GM19099 (cell line): ENCODE results near the gene SH3D19.

Experiments used
- POLR2A ChIP-seq: IDR thresholded peaks from 3 replicates; pipeline ENCODE4 v1.6.1; 2011; ENCODE audit warnings: low read depth; ENCODE audit not compliant: insufficient read length; ENCODE audit errors: extremely low read depth

SH3D19 gene

DNA sequence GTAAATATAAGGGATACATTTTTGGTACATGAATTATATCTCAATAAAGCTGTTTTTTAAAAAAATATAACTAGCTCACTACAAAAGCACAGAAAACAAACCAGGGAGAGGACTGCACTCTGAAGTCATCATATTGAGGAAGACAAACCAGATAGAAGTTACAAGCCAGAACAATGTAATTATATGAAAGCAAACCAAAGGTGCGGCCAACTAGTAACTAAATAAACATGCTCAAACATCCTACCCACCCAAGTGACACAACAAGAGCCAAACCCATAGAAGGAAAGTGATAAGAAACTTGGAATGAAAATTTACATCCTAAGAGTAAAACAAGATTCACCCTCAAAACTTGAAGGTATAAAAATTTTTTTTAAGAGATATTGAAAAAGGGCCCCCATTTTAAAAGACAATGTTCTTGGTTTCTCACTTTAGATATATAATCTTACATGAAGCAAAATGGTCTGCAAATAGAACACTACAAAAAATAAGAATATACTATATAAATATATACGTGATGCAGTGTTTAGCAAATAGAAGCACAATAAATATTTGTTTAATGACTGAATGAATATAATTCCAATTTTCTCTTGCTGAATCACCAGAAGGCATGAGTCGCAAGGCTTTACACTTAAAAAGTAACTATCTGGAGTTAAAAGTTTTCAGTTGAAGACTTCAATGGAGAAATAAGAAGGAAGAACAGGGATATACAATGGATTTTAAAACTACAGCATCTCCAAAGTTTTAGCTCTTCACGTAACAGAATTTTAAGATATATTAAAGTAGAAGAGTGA is 4.0 kb upstream of the SH3D19 start:
- TF ChIP-seq POLR2A = no peak

GRCh38 chr4:151325949-151326246 is 493 bp upstream of the SH3D19 start:
- no peak for TF ChIP-seq POLR2A

GRCh38 chr4:151324752-151325110 is 674 bp downstream of the SH3D19 start:
- no peak for TF ChIP-seq POLR2A

DNA sequence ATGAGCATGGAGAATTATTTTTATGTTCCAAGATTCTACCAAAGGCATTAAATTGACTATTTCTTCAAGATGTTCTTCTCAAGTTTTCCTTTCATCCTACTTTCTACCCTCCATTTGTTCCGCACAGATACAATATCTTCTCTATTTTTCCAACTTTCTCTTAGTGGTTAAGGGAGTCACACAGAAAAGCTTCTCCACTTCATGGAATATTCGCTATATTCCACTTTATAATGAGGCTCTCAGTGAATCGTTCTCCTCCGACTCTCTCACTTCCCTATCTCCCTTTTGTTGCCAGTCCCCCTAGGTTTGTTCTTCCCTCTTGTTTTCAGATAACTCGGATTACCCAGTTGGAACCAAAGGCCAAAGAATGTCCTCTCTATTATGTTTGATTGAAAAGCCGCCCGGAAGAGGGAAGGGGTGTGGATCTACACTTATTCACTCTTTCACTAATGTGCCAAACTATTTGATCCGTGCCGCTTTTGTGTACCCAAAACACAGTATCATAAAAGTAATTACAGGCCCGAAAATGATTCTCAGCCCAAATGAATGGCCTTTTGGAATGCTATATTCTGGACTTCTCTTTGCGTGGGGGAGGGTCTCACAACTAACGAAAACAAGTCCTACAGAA is 1.2 kb downstream of the SH3D19 start:
- TF ChIP-seq POLR2A = no peak

GRCh38 chr4:151323667-151324066 is 1.7 kb downstream of the SH3D19 start:
- no peak for TF ChIP-seq POLR2A

GRCh38 chr4:151322570-151322969 is 2.8 kb downstream of the SH3D19 start:
- no peak for TF ChIP-seq POLR2A

- no peak for TF ChIP-seq POLR2A
These were observed 3.8 kb downstream of the SH3D19 start for GRCh38 chr4:151321586-151321985.

GRCh38 chr4:151319490-151319889 is 5.9 kb downstream of the SH3D19 start:
- TF ChIP-seq POLR2A = no peak

- TF ChIP-seq POLR2A = no peak
These were observed 6.9 kb downstream of the SH3D19 start for GRCh38 chr4:151318307-151319006.

- TF ChIP-seq POLR2A = no peak
These were observed 8.8 kb downstream of the SH3D19 start for GRCh38 chr4:151316645-151317044.

GRCh38 chr4:151315212-151315886 is 10.1 kb downstream of the SH3D19 start:
- no peak for TF ChIP-seq POLR2A

DNA sequence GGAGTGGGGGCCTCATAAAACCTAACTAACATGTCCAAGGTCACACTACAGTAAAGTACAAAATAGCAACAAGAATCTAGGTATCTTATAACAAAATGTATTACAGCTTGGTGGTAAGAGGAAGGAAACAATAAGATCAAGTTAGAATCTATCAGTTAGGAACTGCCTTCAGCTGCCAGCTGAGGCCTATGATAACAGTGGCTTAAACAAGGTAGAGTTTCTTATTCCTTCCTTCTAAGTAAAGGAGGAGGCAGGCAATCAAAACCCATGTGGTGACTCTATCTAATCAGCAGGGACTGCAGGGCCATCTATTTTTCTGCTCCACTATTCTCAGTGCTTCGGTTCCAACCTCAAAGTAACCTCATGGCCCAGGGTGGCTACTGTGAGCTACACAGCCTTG is 10.9 kb downstream of the SH3D19 start:
- TF ChIP-seq POLR2A = no peak

- no peak for TF ChIP-seq POLR2A
These were observed 11.4 kb downstream of the SH3D19 start for GRCh38 chr4:151314010-151314355.

DNA sequence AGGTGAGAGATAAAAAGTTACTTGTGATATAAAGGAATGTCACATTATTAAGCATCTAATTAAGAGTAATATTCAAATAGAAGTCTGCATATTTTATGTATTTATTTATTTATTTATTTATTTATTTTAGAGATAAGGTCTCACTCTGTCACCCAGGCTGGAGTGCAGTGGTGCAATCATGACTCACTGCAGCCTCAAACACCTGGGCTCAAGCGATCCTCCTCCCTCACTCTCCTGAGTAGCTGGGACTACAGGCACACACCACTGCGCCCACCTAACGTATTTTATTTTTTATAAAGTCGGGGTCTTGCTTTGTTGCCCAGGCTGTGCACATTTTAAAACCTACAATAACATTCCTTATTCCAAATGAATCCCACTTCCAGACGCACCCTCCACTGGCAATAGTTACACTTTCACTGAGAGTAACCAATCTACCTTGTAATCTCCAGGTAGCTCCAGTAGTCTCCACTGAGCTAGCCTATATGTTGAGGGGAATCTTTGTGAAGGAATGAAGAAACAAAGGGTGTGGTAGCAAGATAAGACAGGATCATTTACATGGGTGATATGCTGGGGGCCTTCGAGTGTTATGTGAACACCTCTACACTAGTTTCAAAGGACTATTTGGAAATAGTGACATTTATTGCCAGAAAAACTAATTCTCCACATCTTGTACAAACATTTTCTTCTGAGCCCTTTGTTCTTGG is 11.9 kb downstream of the SH3D19 start:
- TF ChIP-seq POLR2A = no peak

GRCh38 chr4:151310124-151310728 is 15.2 kb downstream of the SH3D19 start:
- no peak for TF ChIP-seq POLR2A
